HL-60 (cell line): ENCODE measurements around the gene SPP1.

ENCODE experiments used
- POLR2AphosphoS5 ChIP-seq: IDR thresholded peaks from 2 replicates; pipeline ENCODE4 v1.6.1; 2012; ENCODE audit warnings: low read depth
- TF ChIP-seq, protein P1 (sequence below): IDR thresholded peaks from one replicate; pipeline ENCODE4 v1.5.1; 2011; ENCODE audit warnings: low read length, control low read depth, inconsistent platforms; ENCODE audit not compliant: insufficient read depth
- TF ChIP-seq, protein P2 (sequence below): IDR thresholded peaks from 2 replicates; pipeline ENCODE4 v1.6.1; 2012; ENCODE audit warnings: low read depth; ENCODE audit not compliant: insufficient replicate concordance

DNA sequence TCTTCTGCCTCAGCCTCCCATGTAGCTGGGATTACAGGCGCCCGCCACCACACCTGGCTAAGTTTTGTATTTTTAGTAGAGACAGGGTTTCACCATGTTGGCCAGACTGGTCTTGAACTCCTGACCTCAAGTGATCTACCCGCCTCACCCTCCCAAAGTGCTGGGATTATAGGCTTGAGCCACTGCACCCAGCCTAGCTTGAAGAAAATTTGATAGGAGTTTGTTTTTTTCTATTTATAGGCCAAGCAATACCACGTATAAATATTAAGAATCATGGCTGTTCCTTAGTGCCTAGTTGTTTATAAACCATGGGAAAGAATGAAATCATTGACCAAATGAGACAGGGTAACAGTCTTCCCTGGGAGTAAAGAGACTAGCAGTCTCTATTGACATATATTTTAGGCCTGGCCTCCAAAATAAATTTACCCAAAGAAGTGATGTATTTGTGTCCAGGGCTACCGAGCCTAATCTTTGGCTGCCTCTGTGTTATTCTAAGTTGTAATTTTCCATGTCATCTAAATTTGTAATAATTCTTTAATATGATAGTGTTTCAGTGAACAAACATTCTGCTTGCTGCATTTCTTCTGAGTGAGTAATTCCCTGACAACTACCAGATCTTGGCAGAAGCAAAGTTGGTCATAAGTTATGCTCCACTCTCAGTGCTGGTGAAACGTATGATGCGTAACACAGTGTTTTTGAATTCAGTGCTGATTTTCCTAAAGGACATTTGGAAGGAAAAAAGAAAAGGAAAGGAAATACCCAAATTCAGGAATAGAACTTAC is 42.2 kb downstream of the SPP1 start:
- TF ChIP-seq, protein P1, sequence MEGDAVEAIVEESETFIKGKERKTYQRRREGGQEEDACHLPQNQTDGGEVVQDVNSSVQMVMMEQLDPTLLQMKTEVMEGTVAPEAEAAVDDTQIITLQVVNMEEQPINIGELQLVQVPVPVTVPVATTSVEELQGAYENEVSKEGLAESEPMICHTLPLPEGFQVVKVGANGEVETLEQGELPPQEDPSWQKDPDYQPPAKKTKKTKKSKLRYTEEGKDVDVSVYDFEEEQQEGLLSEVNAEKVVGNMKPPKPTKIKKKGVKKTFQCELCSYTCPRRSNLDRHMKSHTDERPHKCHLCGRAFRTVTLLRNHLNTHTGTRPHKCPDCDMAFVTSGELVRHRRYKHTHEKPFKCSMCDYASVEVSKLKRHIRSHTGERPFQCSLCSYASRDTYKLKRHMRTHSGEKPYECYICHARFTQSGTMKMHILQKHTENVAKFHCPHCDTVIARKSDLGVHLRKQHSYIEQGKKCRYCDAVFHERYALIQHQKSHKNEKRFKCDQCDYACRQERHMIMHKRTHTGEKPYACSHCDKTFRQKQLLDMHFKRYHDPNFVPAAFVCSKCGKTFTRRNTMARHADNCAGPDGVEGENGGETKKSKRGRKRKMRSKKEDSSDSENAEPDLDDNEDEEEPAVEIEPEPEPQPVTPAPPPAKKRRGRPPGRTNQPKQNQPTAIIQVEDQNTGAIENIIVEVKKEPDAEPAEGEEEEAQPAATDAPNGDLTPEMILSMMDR, result no peak
- TF ChIP-seq POLR2AphosphoS5, result no peak
- TF ChIP-seq, protein P2, sequence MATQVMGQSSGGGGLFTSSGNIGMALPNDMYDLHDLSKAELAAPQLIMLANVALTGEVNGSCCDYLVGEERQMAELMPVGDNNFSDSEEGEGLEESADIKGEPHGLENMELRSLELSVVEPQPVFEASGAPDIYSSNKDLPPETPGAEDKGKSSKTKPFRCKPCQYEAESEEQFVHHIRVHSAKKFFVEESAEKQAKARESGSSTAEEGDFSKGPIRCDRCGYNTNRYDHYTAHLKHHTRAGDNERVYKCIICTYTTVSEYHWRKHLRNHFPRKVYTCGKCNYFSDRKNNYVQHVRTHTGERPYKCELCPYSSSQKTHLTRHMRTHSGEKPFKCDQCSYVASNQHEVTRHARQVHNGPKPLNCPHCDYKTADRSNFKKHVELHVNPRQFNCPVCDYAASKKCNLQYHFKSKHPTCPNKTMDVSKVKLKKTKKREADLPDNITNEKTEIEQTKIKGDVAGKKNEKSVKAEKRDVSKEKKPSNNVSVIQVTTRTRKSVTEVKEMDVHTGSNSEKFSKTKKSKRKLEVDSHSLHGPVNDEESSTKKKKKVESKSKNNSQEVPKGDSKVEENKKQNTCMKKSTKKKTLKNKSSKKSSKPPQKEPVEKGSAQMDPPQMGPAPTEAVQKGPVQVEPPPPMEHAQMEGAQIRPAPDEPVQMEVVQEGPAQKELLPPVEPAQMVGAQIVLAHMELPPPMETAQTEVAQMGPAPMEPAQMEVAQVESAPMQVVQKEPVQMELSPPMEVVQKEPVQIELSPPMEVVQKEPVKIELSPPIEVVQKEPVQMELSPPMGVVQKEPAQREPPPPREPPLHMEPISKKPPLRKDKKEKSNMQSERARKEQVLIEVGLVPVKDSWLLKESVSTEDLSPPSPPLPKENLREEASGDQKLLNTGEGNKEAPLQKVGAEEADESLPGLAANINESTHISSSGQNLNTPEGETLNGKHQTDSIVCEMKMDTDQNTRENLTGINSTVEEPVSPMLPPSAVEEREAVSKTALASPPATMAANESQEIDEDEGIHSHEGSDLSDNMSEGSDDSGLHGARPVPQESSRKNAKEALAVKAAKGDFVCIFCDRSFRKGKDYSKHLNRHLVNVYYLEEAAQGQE, result no peak
